ENCODE results near the gene CTAGE1. TPM values are rescaled to one million over a fixed set of nuclear protein-coding genes. Genes with fewer than 3 reads are reported as not detected.

Gene CTAGE1
- total and polyA plus RNA-seq, 10 of the 15 experiments (the other 5 are each of a cell fraction or from before 2014, with no cell fraction given), result 0.01 TPM; not detected in 9

GRCh38 chr18:22403950-22404349, 13.8 kb downstream of the CTAGE1 start (continued):
- TF ChIP-seq ATF2 (IDR thresholded peaks at IDR 0.05; ENCODE audit: low read length) (no peak), SMAD5 (IDR thresholded peaks at IDR 0.05; ENCODE audit: low read depth) (no peak), TARDBP (IDR thresholded peaks at IDR 0.05; ENCODE audit: borderline replicate concordance) (no peak), ZBTB4 (CRISPR knock-in tag; IDR thresholded peaks at IDR 0.05) (no peak), NR2C1 (IDR thresholded peaks at IDR 0.05) (no peak), PKNOX1 (IDR thresholded peaks at IDR 0.05) (no peak), SRF (IDR thresholded peaks at IDR 0.05; ENCODE audit: low read depth in 2 of 2, low read length in 2 of 2) (no peak)
- TF ChIP-seq, protein P1, sequence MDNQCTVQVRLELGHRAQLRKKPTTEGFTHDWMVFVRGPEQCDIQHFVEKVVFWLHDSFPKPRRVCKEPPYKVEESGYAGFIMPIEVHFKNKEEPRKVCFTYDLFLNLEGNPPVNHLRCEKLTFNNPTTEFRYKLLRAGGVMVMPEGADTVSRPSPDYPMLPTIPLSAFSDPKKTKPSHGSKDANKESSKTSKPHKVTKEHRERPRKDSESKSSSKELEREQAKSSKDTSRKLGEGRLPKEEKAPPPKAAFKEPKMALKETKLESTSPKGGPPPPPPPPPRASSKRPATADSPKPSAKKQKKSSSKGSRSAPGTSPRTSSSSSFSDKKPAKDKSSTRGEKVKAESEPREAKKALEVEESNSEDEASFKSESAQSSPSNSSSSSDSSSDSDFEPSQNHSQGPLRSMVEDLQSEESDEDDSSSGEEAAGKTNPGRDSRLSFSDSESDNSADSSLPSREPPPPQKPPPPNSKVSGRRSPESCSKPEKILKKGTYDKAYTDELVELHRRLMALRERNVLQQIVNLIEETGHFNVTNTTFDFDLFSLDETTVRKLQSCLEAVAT (IDR thresholded peaks at IDR 0.05), result no peak

Measured in GM12878 (cell line).